ENCODE results near the gene ZNF488.

Gene ZNF488

GRCh38 chr10:47351899-47352815 lies 31.9 kb downstream of the ZNF488 start:
- DNase-seq (ENCODE audit: low read depth, low spot score): no peak
- TF ChIP-seq CTCF (IDR thresholded peaks at IDR 0.05; ENCODE audit: low read depth, low read length): no peak
- in situ Hi-C loops (cut with HindIII; ENCODE audit: low sequenced_read_pairs): no loop called here
- no peak overlapping the region for H3K4me3 ChIP-seq (ENCODE audit: low read depth, low read length)

GRCh38 chr10:47350671-47351640 lies 33.1 kb downstream of the ZNF488 start:
- no peak overlapping the region for H3K4me3 ChIP-seq (ENCODE audit: low read depth, low read length)
- in situ Hi-C loops (cut with HindIII; ENCODE audit: low sequenced_read_pairs): no loop called here
- no peak for TF ChIP-seq CTCF (IDR thresholded peaks at IDR 0.05; ENCODE audit: low read depth, low read length)
- DNase-seq (ENCODE audit: low read depth, low spot score): no peak

GRCh38 chr10:47349941-47350371 lies 34.1 kb downstream of the ZNF488 start:
- TF ChIP-seq CTCF (IDR thresholded peaks at IDR 0.05; ENCODE audit: low read depth, low read length): no peak
- no peak overlapping the region for H3K4me3 ChIP-seq (ENCODE audit: low read depth, low read length)
- in situ Hi-C loops (cut with HindIII; ENCODE audit: low sequenced_read_pairs): no loop called here
- no peak for DNase-seq (ENCODE audit: low read depth, low spot score)

GRCh38 chr10:47349516-47349915 lies 34.6 kb downstream of the ZNF488 start:
- no peak for DNase-seq (ENCODE audit: low read depth, low spot score)
- no peak overlapping the region for H3K4me3 ChIP-seq (ENCODE audit: low read depth, low read length)
- in situ Hi-C loops (cut with HindIII; ENCODE audit: low sequenced_read_pairs): no loop called here
- no peak for TF ChIP-seq CTCF (IDR thresholded peaks at IDR 0.05; ENCODE audit: low read depth, low read length)

- TF ChIP-seq CTCF (IDR thresholded peaks at IDR 0.05; ENCODE audit: low read depth, low read length): no peak
- no peak overlapping the region for H3K4me3 ChIP-seq (ENCODE audit: low read depth, low read length)
- in situ Hi-C loops (cut with HindIII; ENCODE audit: low sequenced_read_pairs): no loop called here
- DNase-seq (ENCODE audit: low read depth, low spot score): no peak
Measured at GRCh38 chr10:47348661-47349470, 35.2 kb downstream of the ZNF488 start.

All from astrocyte of the spinal cord (primary cell).